GM12878 (cell line): ENCODE results near the gene DTD1. TPM values are rescaled to one million over a fixed set of nuclear protein-coding genes. Genes with fewer than 3 reads are reported as not detected.

Experiments used
- CEBPZ ChIP-seq: fragments of 150-350 bp; IDR thresholded peaks from 2 replicates; pipeline ENCODE4 v1.6.1; 2016; ENCODE audit warnings: low read depth, low read length
- POLR2A ChIP-seq: IDR thresholded peaks from 2 replicates; pipeline ENCODE4 v1.6.1; 2011; ENCODE audit warnings: low read depth, mild to moderate bottlenecking, low read length
- POU2F2 ChIP-seq: IDR thresholded peaks from 3 replicates; pipeline ENCODE4 v1.6.1; 2011; ENCODE audit warnings: low read depth, mild to moderate bottlenecking, low read length, borderline replicate concordance
- RAD21 ChIP-seq: IDR thresholded peaks from 2 replicates; pipeline ENCODE4 v1.6.1; 2011; ENCODE audit warnings: mild to moderate bottlenecking, low read depth, low read length, moderate library complexity; ENCODE audit not compliant: insufficient read depth
- RELB ChIP-seq: fragments of 450-650 bp; IDR thresholded peaks from 2 replicates; pipeline ENCODE4 v1.6.1; 2017; ENCODE audit warnings: low read depth, mild to moderate bottlenecking, moderate library complexity
- REST ChIP-seq: IDR thresholded peaks from 2 replicates; pipeline ENCODE4 v1.6.1; 2012; ENCODE audit warnings: mild to moderate bottlenecking, low read depth, low read length
- RFX5 ChIP-seq: IDR thresholded peaks from 2 replicates; pipeline ENCODE4 v1.6.1; 2011; ENCODE audit warnings: low read depth, low read length, improper control_type of control experiment
- YY1 ChIP-seq: IDR thresholded peaks from 2 replicates; pipeline ENCODE4 v1.6.1; 2011; ENCODE audit warnings: low read depth, mild to moderate bottlenecking, low read length
- polyA plus RNA-seq, 11 experiments: library from polyadenylated mRNA; depleted of rRNA in 4 of 11; unstranded in 6 of 11; stranded (reverse) in 5 of 11; fragments of >200 nt; fragmentation: Nextera tagmentation in 4 of 11; fragmentation: Illumina TruSeq in 1 of 11; extraction: Ambion mirVana in 4 of 11; extraction: Trizol in 1 of 11; gene quantifications; 1 replicate in 1 of 11; 2 replicates in 10 of 11; pipeline versions ENCODE4 v1.2.1 to v1.2.3, GENCODE V29; 2011 to 2016; ENCODE audit warnings: inconsistent platforms in 2 of 11, missing spikeins in 2 of 11, low read depth in 1 of 11
- total RNA-seq, 4 experiments: library from RNA; depleted of rRNA in 3 of 4; stranded (reverse); fragments of >200 nt in 3 of 4; fragmentation: Illumina TruSeq in 1 of 4; extraction: Trizol in 1 of 4; gene quantifications; 2 replicates each; pipeline versions ENCODE4 v1.2.1 to v1.2.3, GENCODE V29; 2013 to 2021
- TF ChIP-seq, protein P1 (sequence below): fragments of 450-650 bp; conservative IDR thresholded peaks from 2 replicates; pipeline ENCODE4 v1.6.1; 2017; ENCODE audit warnings: mild to moderate bottlenecking, moderate library complexity

Gene DTD1
- total and polyA plus RNA-seq, 10 of the 15 experiments (the other 5 are each of a cell fraction or from before 2014, with no cell fraction given), result 24.3 to 99.8 (median 63.3) TPM

DNA sequence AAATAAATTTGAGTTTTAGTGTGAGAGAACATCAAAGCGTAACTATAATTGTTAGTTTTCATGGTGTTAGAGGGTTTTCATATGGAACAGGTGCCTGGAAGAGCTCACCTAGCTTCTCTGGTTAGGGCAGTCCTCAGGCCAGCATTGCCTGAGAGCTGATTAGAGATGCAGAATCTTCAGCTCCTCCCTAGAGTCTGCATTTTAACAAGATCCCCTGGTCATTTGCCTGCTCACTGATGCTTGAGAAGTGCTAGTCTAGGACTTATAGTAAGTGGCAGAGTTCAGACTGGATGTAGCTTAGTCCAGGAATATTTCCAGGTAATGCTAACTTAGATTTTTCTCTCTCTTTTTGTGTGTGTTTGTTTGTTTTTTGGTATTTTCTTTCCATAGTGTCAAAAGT lies 42.3 kb upstream of the DTD1 start (continued):
- TF ChIP-seq RELB, result no peak
- no peak for TF ChIP-seq POU2F2
- TF ChIP-seq REST, result no peak
- TF ChIP-seq CEBPZ, result no peak
- TF ChIP-seq POLR2A, result no peak
- TF ChIP-seq RAD21, result no peak
- no peak for TF ChIP-seq YY1
- TF ChIP-seq, protein P1, sequence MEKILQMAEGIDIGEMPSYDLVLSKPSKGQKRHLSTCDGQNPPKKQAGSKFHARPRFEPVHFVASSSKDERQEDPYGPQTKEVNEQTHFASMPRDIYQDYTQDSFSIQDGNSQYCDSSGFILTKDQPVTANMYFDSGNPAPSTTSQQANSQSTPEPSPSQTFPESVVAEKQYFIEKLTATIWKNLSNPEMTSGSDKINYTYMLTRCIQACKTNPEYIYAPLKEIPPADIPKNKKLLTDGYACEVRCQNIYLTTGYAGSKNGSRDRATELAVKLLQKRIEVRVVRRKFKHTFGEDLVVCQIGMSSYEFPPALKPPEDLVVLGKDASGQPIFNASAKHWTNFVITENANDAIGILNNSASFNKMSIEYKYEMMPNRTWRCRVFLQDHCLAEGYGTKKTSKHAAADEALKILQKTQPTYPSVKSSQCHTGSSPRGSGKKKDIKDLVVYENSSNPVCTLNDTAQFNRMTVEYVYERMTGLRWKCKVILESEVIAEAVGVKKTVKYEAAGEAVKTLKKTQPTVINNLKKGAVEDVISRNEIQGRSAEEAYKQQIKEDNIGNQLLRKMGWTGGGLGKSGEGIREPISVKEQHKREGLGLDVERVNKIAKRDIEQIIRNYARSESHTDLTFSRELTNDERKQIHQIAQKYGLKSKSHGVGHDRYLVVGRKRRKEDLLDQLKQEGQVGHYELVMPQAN, result no peak
- no peak for TF ChIP-seq RFX5
